Calu3 (cell line): ENCODE measurements around the gene DENND4B. TPM values are rescaled to one million over a fixed set of nuclear protein-coding genes. Genes with fewer than 3 reads are reported as not detected.

Source experiments
- BruUV-seq: library from RNA; stranded (reverse); fragments of 400-500 nt; replicated peaks from 2 replicates; lab custom pipeline; 2021; lab: Mats Ljungman, UMichigan
- CTCF ChIA-PET: fragments of 300-600 bp; sonication (Branson Sonifier 250); formaldehyde crosslinking; loops from one replicate; lab custom pipeline; 2022; ENCODE audit warnings: antibody characterized with exemption; lab: Charles Lee
- DNase-seq: peaks from one replicate; pipeline ENCODE4 v3.0.0; 2022
- H3K27ac Mint-ChIP-seq: one replicate; pipeline ENCODE4 v1.8.0; 2022; ENCODE audit warnings: mixed read lengths; ENCODE audit not compliant: unreplicated experiment
- H3K27me3 Mint-ChIP-seq: one replicate; pipeline ENCODE4 v1.8.0; 2022; ENCODE audit warnings: mixed read lengths; ENCODE audit not compliant: unreplicated experiment
- H3K36me3 Mint-ChIP-seq: one replicate; pipeline ENCODE4 v1.8.0; 2022; ENCODE audit warnings: mild to moderate bottlenecking, moderate library complexity, mixed read lengths; ENCODE audit not compliant: insufficient read depth, unreplicated experiment
- H3K4me1 Mint-ChIP-seq: one replicate; pipeline ENCODE4 v1.8.0; 2022; ENCODE audit warnings: mild to moderate bottlenecking, low read depth, mixed read lengths; ENCODE audit not compliant: unreplicated experiment
- H3K4me3 Mint-ChIP-seq: one replicate; pipeline ENCODE4 v1.8.0; 2022; ENCODE audit warnings: mild to moderate bottlenecking, low read depth, moderate library complexity, mixed read lengths; ENCODE audit not compliant: unreplicated experiment
- H3K9me3 Mint-ChIP-seq: one replicate; pipeline ENCODE4 v1.8.0; 2022; ENCODE audit warnings: low read depth, mixed read lengths; ENCODE audit not compliant: unreplicated experiment
- CTCF ChIP-seq: fragments of 200-600 bp; IDR thresholded peaks from one replicate; pipeline ENCODE4 v1.8.0; 2022; ENCODE audit warnings: antibody characterized with exemption; ENCODE audit not compliant: unreplicated experiment
- intact Hi-C: fragments of 100-400 bp; cut with micrococcal nuclease; formaldehyde crosslinking; loops from one replicate; pipeline ENCODE4 v1.10.0; 2022; ENCODE audit not compliant: unreplicated experiment
- total RNA-seq: library from RNA; stranded (reverse); gene quantifications from 2 replicates; pipeline ENCODE4 v1.2.3, GENCODE V29; 2022

The DENND4B gene
- total RNA-seq, 1 experiment from 2014 or later: 90.0 TPM

DNA sequence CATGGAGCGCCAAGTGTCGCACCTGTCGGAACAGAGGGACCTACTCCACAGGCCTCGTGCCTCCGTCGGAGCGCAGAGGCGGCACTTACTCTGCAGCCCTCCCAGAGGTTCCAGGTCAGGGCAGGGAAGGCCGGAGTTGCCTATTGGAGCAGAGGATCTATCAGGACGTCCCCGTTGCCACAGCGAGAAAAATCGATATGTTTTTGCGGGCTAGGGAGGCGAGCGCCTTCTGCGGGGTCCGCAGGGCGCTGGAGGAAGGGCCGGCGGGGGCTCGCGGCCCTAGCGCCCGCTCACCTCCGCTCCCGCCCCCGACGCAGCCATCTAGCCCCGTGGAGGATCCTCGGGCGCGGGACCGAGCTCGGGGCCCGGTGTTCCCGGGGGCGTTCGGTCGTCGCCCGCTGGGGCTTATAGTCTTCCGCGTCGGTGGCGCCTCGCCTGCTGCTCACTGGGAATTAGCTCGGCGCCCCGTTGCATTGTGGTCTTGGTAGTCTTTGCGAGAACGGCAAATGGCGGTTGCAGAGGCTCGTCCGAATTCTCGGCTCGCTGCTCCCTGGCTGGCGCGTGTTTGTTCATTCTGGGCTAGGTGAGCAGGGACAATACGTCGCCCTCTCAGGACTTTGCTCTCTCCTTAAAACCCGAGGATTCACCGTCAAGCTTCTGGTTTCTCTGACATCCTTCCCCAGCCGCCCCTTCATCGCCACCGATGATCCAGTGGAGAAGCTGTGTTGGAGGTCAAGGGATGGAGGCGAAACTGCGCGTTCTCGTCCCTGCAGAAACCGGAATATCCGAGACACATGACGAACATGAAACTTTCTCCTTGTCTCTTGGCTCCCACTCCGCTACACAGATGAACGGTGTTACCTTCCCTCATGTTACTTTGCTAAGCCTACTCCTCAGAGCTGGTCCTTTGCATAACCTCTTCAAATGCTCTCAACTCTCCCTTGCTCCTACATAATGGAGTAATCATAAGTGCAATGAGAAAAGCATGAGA, 31.0 kb upstream of the DENND4B start, which contains the start of gene JTB:
JTB (minus strand) TSS at position 425 of the 991 bp plus-strand sequence; CDS start at position 3, 422 bp downstream.
- Mint-ChIP-seq H3K4me1 (peaks cover 29% of the 10 kb centered on the region), H3K27ac (peak within 1 kb of the TSS; percentile 83), H3K4me3 (peak within 1 kb of the TSS; percentile 94), H3K9me3 (no peaks in the 10 kb centered on the region), H3K27me3 (no peaks in the 10 kb centered on the region), H3K36me3 (peaks cover 61% of the 10 kb centered on the region)
- CTCF ChIA-PET: interaction anchor here (0.5 to 2.8 kb wide), 6 partner anchors 9 to 303 kb away, joined by 3 to 27 read pairs (median 3); partner anchors contain the start of genes CREB3L4, CRTC2, RAB13 and SLC39A1
- peak; percentile 90 for DNase-seq
- intact Hi-C loops: no loop called here
- no TSS peak for BruUV-seq
- no peak for TF ChIP-seq CTCF

- intact Hi-C loops: no loop called here
- H3K9me3 Mint-ChIP-seq: no peaks in the 10 kb centered on the region
- H3K27ac Mint-ChIP-seq: peak overlapping the region; percentile 83
- H3K27me3 Mint-ChIP-seq: no peaks in the 10 kb centered on the region
- TSS peak; percentile 35 for BruUV-seq
- H3K36me3 Mint-ChIP-seq: peaks cover 59% of the 10 kb centered on the region
- H3K4me1 Mint-ChIP-seq: peaks cover 29% of the 10 kb centered on the region
- TF ChIP-seq CTCF: no peak
- CTCF ChIA-PET: interaction anchor here (0.5 to 2.8 kb wide), 3 partner anchors 10 to 140 kb away, joined by 3 to 27 read pairs (median 3); partner anchors contain the start of genes CREB3L4 and CRTC2
- DNase-seq: no peak
- peak overlapping the region; percentile 94 for H3K4me3 Mint-ChIP-seq
Measured at GRCh38 chr1:153976819-153977249, 30.3 kb upstream of the DENND4B start.

DNA sequence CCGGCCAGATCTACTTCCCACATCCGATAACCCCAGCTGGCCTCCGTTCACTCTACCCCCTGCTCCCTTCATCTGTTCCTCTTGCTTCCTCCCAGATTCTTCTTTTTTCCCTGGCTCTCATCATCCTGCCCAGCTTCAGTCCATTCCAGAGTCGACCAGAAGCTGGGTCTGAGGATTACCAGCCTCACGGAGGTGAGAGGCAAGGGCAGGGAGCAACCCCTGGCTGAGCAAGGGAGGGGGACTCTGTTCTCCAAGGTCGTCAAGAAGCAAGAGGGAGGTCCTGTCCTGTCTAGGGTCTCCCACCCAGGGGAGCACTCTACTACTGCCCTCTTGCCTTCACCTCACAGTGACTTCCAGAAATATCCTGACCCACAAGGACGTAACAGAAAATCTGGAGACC, 27.0 kb upstream of the DENND4B start:
- H3K9me3 Mint-ChIP-seq: no peaks in the 10 kb centered on the region
- no TSS peak for BruUV-seq
- CTCF ChIA-PET: interaction anchor here (2.0 kb wide), 1 partner anchor 10 kb away, joined by 7 read pairs; the partner anchor contains the start of gene SLC39A1
- H3K4me1 Mint-ChIP-seq: peaks cover 24% of the 10 kb centered on the region
- no peak overlapping the region for H3K27ac Mint-ChIP-seq
- H3K27me3 Mint-ChIP-seq: no peaks in the 10 kb centered on the region
- no peak for DNase-seq
- no peak overlapping the region for H3K4me3 Mint-ChIP-seq
- intact Hi-C loops: no loop called here
- H3K36me3 Mint-ChIP-seq: peaks cover 56% of the 10 kb centered on the region
- no peak for TF ChIP-seq CTCF

- BruUV-seq: no TSS peak
Measured at GRCh38 chr1:153973071-153973470, 26.6 kb upstream of the DENND4B start.

More at GRCh38 chr1:153973071-153973470, 26.6 kb upstream of the DENND4B start:
- DNase-seq: no peak
- TF ChIP-seq CTCF: no peak
- peak overlapping the region; percentile 21 for H3K27ac Mint-ChIP-seq
- no peaks in the 10 kb centered on the region for H3K27me3 Mint-ChIP-seq
- CTCF ChIA-PET: no interaction called here
- H3K9me3 Mint-ChIP-seq: no peaks in the 10 kb centered on the region
- intact Hi-C loops: no loop called here
- H3K4me1 Mint-ChIP-seq: peaks cover 24% of the 10 kb centered on the region
- H3K4me3 Mint-ChIP-seq: no peak overlapping the region
- peaks cover 54% of the 10 kb centered on the region for H3K36me3 Mint-ChIP-seq
